Vagina (tissue), 2 donors: ENCODE results near the gene PPP2R5E. TPM values are rescaled to one million over a fixed set of nuclear protein-coding genes. Genes with fewer than 3 reads are reported as not detected.

Source experiments
- DNase-seq, 2 donors: peaks; one replicate each; pipeline ENCODE4 v3.0.0-alpha.2; 2017; ENCODE audit errors: extremely low spot score in 2 of 2
- H3K27ac ChIP-seq: fragments of 200-600 bp; sonication (generic); one replicate; pipeline ENCODE4 v1.5.1; 2019
- H3K27me3 ChIP-seq: fragments of 200-600 bp; sonication (generic); one replicate; pipeline ENCODE4 v1.5.1; 2019
- H3K36me3 ChIP-seq, 2 donors: fragments of 200-600 bp; sonication (generic); one replicate each; pipeline ENCODE4 v1.5.1; 2017 to 2019
- H3K4me1 ChIP-seq: fragments of 200-600 bp; sonication (generic); one replicate; pipeline ENCODE4 v1.5.1; 2019
- H3K4me3 ChIP-seq, 2 donors: fragments of 200-600 bp; sonication (generic); 1 replicate in 1 of 2; 2 replicates in 1 of 2; pipeline ENCODE4 v1.5.1; 2016 to 2019
- H3K9me3 ChIP-seq: fragments of 200-600 bp; sonication (generic); one replicate; pipeline ENCODE4 v1.5.1; 2019
- POLR2A ChIP-seq, 2 donors: fragments of 450-650 bp; IDR thresholded peaks; one replicate each; pipeline ENCODE4 v1.6.1; 2017; ENCODE audit warnings: antibody characterized with exemption in 2 of 2, mild to moderate bottlenecking in 2 of 2, moderate library complexity in 2 of 2
- POLR2AphosphoS5 ChIP-seq, 2 donors: sonication (generic); formaldehyde crosslinking; IDR thresholded peaks; one replicate each; pipeline ENCODE4 v1.9.0; 2017; ENCODE audit warnings: antibody characterized with exemption in 2 of 2, mild to moderate bottlenecking in 2 of 2, low read depth in 1 of 2; ENCODE audit not compliant: insufficient read depth in 1 of 2
- intact Hi-C: fragments of 100-400 bp; cut with DNase I; formaldehyde crosslinking; loops from one replicate; pipeline ENCODE4 v1.15.1; 2023
- total RNA-seq: library from RNA; depleted of rRNA; stranded (reverse); fragments of >200 nt; gene quantifications from one replicate; pipeline ENCODE4 v1.2.3, GENCODE V29; 2016
- TF ChIP-seq, protein P1 (sequence below), 3 experiments: fragments of 450-650 bp in 2 of 3; fragments of 200-600 bp in 1 of 3; sonication (generic) in 1 of 3; IDR thresholded peaks; one replicate each; pipeline ENCODE4 v1.5.1; 2017 to 2019; ENCODE audit warnings: antibody characterized with exemption in 3 of 3, mild to moderate bottlenecking in 2 of 3, moderate library complexity in 2 of 3

Gene PPP2R5E
- total RNA-seq, 1 donor from 2014 or later: 22.6 TPM

DNA sequence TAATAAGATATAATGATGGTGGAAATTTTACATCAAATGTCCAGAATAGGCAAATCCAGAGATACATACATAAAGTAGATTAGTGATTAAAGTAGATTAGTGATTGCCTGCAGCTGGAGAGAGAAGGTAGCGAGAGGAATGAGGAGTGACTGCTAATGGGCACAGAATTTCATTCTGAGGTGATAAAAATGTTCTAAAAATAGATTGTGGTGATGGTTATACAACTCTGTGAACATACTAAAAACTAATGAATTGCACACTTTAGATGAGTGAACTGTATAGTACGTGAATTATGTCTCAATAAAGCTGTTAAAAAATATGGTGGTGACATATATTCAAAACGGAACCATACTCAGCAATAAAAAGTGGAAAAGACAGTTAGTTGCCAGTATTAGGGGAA lies 41.7 kb downstream of the PPP2R5E start:
- H3K27me3 ChIP-seq: no peaks in the 10 kb centered on the region
- DNase-seq: no peak
- H3K4me3 ChIP-seq: no peak overlapping the region
- peaks cover 48% of the 10 kb centered on the region for H3K4me1 ChIP-seq
- intact Hi-C loops: no loop called here
- H3K36me3 ChIP-seq: no peaks in the 10 kb centered on the region
- H3K9me3 ChIP-seq: no peaks in the 10 kb centered on the region
- TF ChIP-seq, protein P1, sequence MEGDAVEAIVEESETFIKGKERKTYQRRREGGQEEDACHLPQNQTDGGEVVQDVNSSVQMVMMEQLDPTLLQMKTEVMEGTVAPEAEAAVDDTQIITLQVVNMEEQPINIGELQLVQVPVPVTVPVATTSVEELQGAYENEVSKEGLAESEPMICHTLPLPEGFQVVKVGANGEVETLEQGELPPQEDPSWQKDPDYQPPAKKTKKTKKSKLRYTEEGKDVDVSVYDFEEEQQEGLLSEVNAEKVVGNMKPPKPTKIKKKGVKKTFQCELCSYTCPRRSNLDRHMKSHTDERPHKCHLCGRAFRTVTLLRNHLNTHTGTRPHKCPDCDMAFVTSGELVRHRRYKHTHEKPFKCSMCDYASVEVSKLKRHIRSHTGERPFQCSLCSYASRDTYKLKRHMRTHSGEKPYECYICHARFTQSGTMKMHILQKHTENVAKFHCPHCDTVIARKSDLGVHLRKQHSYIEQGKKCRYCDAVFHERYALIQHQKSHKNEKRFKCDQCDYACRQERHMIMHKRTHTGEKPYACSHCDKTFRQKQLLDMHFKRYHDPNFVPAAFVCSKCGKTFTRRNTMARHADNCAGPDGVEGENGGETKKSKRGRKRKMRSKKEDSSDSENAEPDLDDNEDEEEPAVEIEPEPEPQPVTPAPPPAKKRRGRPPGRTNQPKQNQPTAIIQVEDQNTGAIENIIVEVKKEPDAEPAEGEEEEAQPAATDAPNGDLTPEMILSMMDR (IDR thresholded peaks at IDR 0.05): no peak
- no peak for TF ChIP-seq POLR2AphosphoS5 (IDR thresholded peaks at IDR 0.05; ENCODE audit: insufficient read depth in 1 of 2, low read depth in 1 of 2)
- TF ChIP-seq POLR2A (IDR thresholded peaks at IDR 0.05): no peak
- no peak overlapping the region for H3K27ac ChIP-seq

DNA sequence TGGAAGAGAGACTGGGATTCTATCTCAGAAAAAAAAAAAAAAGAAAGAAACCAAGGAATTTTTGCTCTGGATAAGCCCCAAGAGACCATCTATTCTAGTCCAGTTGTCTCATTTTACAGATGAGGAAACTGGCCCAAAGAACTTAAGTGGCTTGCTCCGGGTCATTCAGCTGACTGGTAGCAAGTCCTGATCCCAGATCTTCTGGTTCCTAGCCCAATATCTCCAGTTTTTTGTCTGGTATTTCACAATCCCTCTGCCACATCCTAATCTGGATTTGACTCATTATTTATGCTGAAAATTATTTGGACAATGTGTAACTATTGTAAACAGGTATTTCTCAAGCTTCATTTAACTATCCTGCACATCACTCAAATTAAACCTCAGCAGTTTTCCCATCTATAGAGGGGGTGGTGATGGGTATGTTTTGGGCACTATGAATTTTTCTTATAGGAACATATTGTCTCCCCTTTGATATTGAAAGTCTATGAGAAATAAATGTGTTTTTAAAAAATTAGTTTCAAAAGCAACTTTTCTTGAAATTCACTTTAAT lies 43.4 kb downstream of the PPP2R5E start:
- no peaks in the 10 kb centered on the region for H3K27me3 ChIP-seq
- H3K36me3 ChIP-seq: no peaks in the 10 kb centered on the region
- H3K4me1 ChIP-seq: peaks cover 52% of the 10 kb centered on the region
- no peak for DNase-seq
- H3K27ac ChIP-seq: peak overlapping the region; percentile 43
- TF ChIP-seq, protein P1 (IDR thresholded peaks at IDR 0.05): no peak
- TF ChIP-seq POLR2A (IDR thresholded peaks at IDR 0.05) (no peak), POLR2AphosphoS5 (IDR thresholded peaks at IDR 0.05; ENCODE audit: insufficient read depth in 1 of 2, low read depth in 1 of 2) (peak in 1 of 2 donors; percentile 46)
- H3K4me3 ChIP-seq: no peak overlapping the region
- no peaks in the 10 kb centered on the region for H3K9me3 ChIP-seq
- intact Hi-C loops: no loop called here

DNA sequence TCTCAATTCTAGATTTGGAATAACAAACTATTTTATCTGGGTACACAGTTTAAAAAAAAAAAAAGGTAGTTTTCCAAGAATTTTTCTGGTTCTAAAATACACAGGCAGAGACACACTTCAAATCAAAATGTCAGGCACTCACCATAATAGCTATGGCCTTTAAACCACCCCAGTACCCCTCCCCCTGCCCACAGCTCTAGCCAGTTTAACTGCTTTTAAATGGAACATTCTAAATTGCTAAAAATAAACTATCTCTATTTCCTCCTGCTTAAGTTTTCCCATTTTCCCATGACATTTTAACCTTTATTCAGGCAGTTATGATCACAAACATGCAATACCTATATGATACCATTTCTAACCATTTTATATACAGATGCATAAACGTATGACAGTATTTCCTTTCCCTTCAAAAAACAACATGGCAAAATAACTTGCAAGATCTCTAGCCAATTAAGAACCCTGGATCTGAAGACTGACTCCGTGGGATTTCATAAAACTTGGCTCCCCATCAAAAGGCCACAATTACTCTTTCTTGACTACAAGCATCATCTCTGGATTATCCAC lies 46.3 kb downstream of the PPP2R5E start:
- intact Hi-C loops: no loop called here
- no peak for TF ChIP-seq POLR2AphosphoS5 (IDR thresholded peaks at IDR 0.05; ENCODE audit: insufficient read depth in 1 of 2, low read depth in 1 of 2)
- Histone ChIP-seq H3K4me3 (no peak overlapping the region), H3K27ac (peak overlapping the region; percentile 25), H3K4me1 (peaks cover 68% of the 10 kb centered on the region), H3K27me3 (no peaks in the 10 kb centered on the region), H3K9me3 (no peaks in the 10 kb centered on the region), H3K36me3 (no peaks in the 10 kb centered on the region)
- no peak for DNase-seq

DNA sequence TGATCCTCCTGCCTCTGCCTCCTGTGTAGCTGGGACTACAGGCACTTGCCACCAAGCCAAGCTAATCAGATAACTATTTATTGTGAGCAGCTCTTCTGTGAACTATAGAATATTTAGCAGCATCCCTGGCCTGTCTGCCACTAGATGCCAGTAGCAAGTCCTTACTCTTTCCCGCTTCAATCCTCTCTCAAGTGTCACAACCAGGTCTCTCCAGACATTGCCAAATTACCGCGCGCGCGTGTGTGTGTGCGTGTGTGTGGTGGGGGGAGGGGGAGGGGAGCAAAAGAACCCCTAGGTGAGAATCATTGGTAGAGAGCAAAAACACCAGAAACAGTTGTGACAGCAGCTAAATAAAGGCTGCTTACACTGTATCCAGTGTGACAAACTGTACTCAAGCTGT lies 49.9 kb downstream of the PPP2R5E start:
- intact Hi-C loops: no loop called here
- TF ChIP-seq, protein P1 (IDR thresholded peaks at IDR 0.05): no peak
- TF ChIP-seq POLR2AphosphoS5 (IDR thresholded peaks at IDR 0.05; ENCODE audit: insufficient read depth in 1 of 2, low read depth in 1 of 2): no peak
- TF ChIP-seq POLR2A (IDR thresholded peaks at IDR 0.05): no peak

DNA sequence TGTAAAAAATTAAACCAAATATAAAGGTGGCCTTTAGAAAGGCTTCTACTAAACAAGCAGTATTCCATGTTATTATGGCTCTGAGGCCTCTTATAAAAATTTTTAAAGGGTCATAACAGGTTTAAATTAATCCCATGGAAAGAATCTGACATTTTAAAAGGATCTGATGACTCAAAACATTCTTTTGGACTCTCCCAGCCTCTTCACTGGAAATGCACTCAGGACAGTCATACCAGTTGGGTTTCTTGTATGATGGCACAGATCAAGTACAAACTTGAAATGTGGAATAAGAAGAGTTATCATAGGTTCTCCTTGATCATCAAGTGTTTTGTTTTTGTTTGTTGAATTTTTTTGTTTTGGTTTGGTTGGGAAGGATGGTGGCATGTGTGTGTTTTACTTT lies 50.8 kb downstream of the PPP2R5E start:
- peak overlapping the region; percentile 3 for H3K27ac ChIP-seq
- DNase-seq: no peak
- H3K27me3 ChIP-seq: no peaks in the 10 kb centered on the region
- intact Hi-C loops: no loop called here
- H3K9me3 ChIP-seq: no peaks in the 10 kb centered on the region
- no peaks in the 10 kb centered on the region for H3K36me3 ChIP-seq
- TF ChIP-seq POLR2A (IDR thresholded peaks at IDR 0.05): no peak
- peak in 1 of 2 donors; percentile 81 for TF ChIP-seq POLR2AphosphoS5 (IDR thresholded peaks at IDR 0.05; ENCODE audit: insufficient read depth in 1 of 2, low read depth in 1 of 2)
- no peak overlapping the region for H3K4me3 ChIP-seq
- peaks cover 68% of the 10 kb centered on the region for H3K4me1 ChIP-seq

More for the DNA sequence above, 49.9 kb downstream of the PPP2R5E start:
- Histone ChIP-seq H3K36me3 (no peaks in the 10 kb centered on the region), H3K9me3 (no peaks in the 10 kb centered on the region), H3K27ac (peak overlapping the region; percentile 3), H3K4me1 (peaks cover 77% of the 10 kb centered on the region), H3K4me3 (no peak overlapping the region), H3K27me3 (no peaks in the 10 kb centered on the region)
- no peak for DNase-seq

DNA sequence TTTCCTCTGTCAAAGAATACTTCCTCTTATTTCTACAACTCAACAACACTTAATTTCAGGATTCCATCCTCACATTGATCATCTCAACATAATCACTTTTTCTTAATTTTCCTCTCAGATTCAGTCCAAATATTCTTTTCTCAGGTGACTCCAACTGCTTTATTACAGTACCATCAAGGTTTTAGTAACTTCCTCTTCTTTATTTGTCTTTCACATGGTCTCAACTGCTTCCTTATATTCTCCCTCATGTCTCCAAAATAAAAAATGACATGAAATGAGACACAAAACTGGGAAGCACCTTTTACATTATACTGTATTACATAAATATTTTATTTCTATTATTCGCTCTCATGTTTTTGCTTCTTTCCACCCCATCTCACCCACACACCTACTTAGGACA lies 55.5 kb downstream of the PPP2R5E start:
- H3K4me1 ChIP-seq: peaks cover 53% of the 10 kb centered on the region
- H3K27ac ChIP-seq: no peak overlapping the region
- TF ChIP-seq POLR2AphosphoS5 (IDR thresholded peaks at IDR 0.05; ENCODE audit: insufficient read depth in 1 of 2, low read depth in 1 of 2) (no peak), POLR2A (IDR thresholded peaks at IDR 0.05) (no peak)
- TF ChIP-seq, protein P1 (IDR thresholded peaks at IDR 0.05): no peak
- no peak overlapping the region for H3K4me3 ChIP-seq
- no peaks in the 10 kb centered on the region for H3K27me3 ChIP-seq
- no peaks in the 10 kb centered on the region for H3K9me3 ChIP-seq
- H3K36me3 ChIP-seq: no peaks in the 10 kb centered on the region
- intact Hi-C loops: no loop called here
- DNase-seq: no peak
